Naive thymus-derived CD8-positive, alpha-beta T cell (primary cell): ENCODE measurements around the gene CIITA. TPM values are rescaled to one million over a fixed set of nuclear protein-coding genes. Genes with fewer than 3 reads are reported as not detected.

ENCODE experiments used
- ATAC-seq, 2 donors: fragments of 150-1000 bp; cut with Tn5 transposase in 1 of 2; sonication (Bioruptor Pico), chemical (Tn5 transposase) in 1 of 2; 1 replicate in 1 of 2; 2 replicates in 1 of 2; pipeline ENCODE4 v1.10.0; 2021; ENCODE audit warnings: mild to moderate bottlenecking in 2 of 2, moderate library complexity in 2 of 2
- POLR2A ChIA-PET: fragments of 350-600 bp; sonication (Branson Sonifier 250); formaldehyde crosslinking; loops from one replicate; lab custom pipeline; 2021; ENCODE audit warnings: antibody characterized with exemption; lab: Charles Lee
- DNase-seq, 10 donors: peaks; one replicate each; pipeline versions ENCODE4 v3.0.0 to v3.0.0-alpha.2; 2020 to 2022
- H3K27ac Mint-ChIP-seq, 10 donors: one replicate each; pipeline ENCODE4 v1.8.0; 2020 to 2022; ENCODE audit warnings: mild to moderate bottlenecking in 10 of 10, mixed read lengths in 10 of 10, moderate library complexity in 4 of 10, inconsistent platforms in 1 of 10
- H3K27me3 Mint-ChIP-seq, 5 donors: one replicate each; pipeline ENCODE4 v1.8.0; 2021 to 2022; ENCODE audit warnings: mixed read lengths in 5 of 5
- H3K36me3 Mint-ChIP-seq, 3 donors: one replicate each; pipeline ENCODE4 v1.8.0; 2020 to 2022; ENCODE audit warnings: mixed read lengths in 3 of 3, mild to moderate bottlenecking in 2 of 3, inconsistent platforms in 1 of 3
- H3K4me1 Mint-ChIP-seq, 4 donors: one replicate each; pipeline ENCODE4 v1.8.0; 2021 to 2022; ENCODE audit warnings: mixed read lengths in 4 of 4
- H3K4me3 Mint-ChIP-seq, 10 donors: one replicate each; pipeline ENCODE4 v1.8.0; 2020 to 2022; ENCODE audit warnings: mild to moderate bottlenecking in 10 of 10, mixed read lengths in 10 of 10, moderate library complexity in 6 of 10, inconsistent platforms in 1 of 10
- H3K9me3 Mint-ChIP-seq, 9 donors: one replicate each; pipeline ENCODE4 v1.8.0; 2020 to 2022; ENCODE audit warnings: mixed read lengths in 9 of 9, mild to moderate bottlenecking in 3 of 9, inconsistent platforms in 1 of 9, moderate library complexity in 1 of 9
- polyA plus RNA-seq, 3 donors: library from polyadenylated mRNA; unstranded; fragments of 300-500 nt; fragmentation: Illumina TruSeq; gene quantifications; one replicate each; pipeline ENCODE4 v1.2.3, GENCODE V29; 2021
- total RNA-seq, 8 experiments: library from RNA in 2 of 8; stranded (reverse) in 2 of 8; gene quantifications; one replicate each; pipeline ENCODE4 v1.2.3 and lab custom pipeline; 2021 to 2026

The CIITA gene
- total and polyA plus RNA-seq, 5 experiments from 2014 or later: 0.07 to 18.8 (median 0.80) TPM

DNA sequence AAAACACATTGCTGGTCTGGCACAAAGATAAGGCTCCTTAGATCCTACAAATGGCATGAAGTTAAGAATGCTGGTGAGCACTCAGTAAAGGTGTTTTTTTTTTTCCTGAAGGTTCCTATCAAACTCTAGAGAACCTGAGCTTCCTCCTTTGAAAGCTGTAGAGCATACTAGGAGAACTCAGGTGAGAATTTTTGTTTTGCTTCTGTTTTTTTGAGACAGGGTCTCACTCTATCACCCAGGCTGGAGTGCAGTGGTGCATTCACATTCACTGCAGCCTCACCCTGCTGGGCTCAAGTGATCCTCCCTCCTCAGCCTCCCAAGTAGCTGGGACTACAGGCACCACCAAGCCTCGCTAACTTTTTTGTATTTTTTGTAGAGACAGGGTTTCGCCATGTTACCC is 21.0 kb upstream of the CIITA start:
- Mint-ChIP-seq H3K27me3 (peaks cover 0 to 4% (median 0%) of the 10 kb centered on the region in 5 donors), H3K27ac (no peak overlapping the region), H3K36me3 (no peaks in the 10 kb centered on the region), H3K4me1 (peaks cover 3 to 14% (median 11%) of the 10 kb centered on the region in 4 donors), H3K9me3 (peaks cover 0 to 18% (median 0%) of the 10 kb centered on the region in 9 donors), H3K4me3 (no peak overlapping the region)
- no peak for ATAC-seq
- POLR2A ChIA-PET: no interaction called here
- DNase-seq: no peak

GRCh38 chr16:10858203-10858602 is 18.8 kb upstream of the CIITA start:
- Mint-ChIP-seq H3K36me3 (no peaks in the 10 kb centered on the region), H3K9me3 (peaks cover 0 to 18% (median 0%) of the 10 kb centered on the region in 9 donors), H3K27ac (no peak overlapping the region), H3K27me3 (peaks cover 0 to 4% (median 0%) of the 10 kb centered on the region in 5 donors), H3K4me3 (no peak overlapping the region), H3K4me1 (peaks cover 0 to under 1% (median under 1%) of the 10 kb centered on the region in 4 donors)
- ATAC-seq (no peak), DNase-seq (no peak)
- POLR2A ChIA-PET: no interaction called here

DNA sequence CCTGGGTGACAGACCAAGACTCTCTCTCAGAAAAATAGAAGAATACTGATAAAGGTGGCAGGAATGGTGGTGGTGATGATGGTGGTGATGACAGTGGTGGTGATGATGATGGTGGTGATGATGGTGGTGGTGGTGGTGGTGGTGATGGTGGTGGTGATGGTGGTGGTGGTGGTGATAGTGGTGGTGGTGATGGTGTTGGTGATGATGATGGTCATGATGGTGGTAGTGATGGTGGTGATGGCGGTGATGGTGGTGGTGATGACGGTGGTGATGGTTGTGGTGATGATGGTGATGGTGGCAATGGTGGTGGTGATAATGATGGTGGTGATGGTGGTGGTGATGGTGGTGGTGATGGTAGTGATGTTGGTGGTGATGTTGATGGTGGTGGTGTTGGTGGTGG is 18.0 kb upstream of the CIITA start:
- H3K9me3 Mint-ChIP-seq: peaks cover 0 to 18% (median 0%) of the 10 kb centered on the region in 9 donors
- no peaks in the 10 kb centered on the region for H3K36me3 Mint-ChIP-seq
- H3K4me1 Mint-ChIP-seq: no peaks in the 10 kb centered on the region
- DNase-seq: no peak
- peaks cover 0 to 6% (median 2%) of the 10 kb centered on the region in 5 donors for H3K27me3 Mint-ChIP-seq
- no peak overlapping the region for H3K27ac Mint-ChIP-seq
- H3K4me3 Mint-ChIP-seq: no peak overlapping the region
- POLR2A ChIA-PET: no interaction called here
- no peak for ATAC-seq

DNA sequence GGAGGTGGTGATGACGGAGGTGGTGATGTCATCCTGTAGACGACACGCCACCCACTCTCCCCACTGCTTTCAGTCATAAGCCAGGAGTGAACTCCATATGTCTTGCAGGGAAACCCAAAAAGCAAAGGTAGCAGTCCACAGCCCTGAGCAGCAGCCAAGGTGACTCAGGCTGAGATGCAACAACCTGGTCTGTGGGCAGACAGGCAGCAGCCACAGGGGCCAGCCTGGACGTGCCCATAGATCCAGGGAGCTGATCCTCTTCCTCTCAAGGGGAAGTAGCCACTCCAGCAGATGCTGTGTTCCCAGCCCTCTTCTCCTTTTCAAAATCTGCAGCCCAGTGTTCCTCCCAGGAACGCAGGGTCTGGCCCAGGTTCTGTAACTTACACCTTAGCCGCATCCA is 17.3 kb upstream of the CIITA start:
- H3K9me3 Mint-ChIP-seq: peaks cover 0 to 18% (median 0%) of the 10 kb centered on the region in 9 donors
- no peak overlapping the region for H3K4me3 Mint-ChIP-seq
- ATAC-seq: no peak
- no peaks in the 10 kb centered on the region for H3K4me1 Mint-ChIP-seq
- H3K36me3 Mint-ChIP-seq: no peaks in the 10 kb centered on the region
- no peak overlapping the region for H3K27ac Mint-ChIP-seq
- H3K27me3 Mint-ChIP-seq: peaks cover 0 to 7% (median 3%) of the 10 kb centered on the region in 5 donors
- DNase-seq: no peak
- POLR2A ChIA-PET: no interaction called here

DNA sequence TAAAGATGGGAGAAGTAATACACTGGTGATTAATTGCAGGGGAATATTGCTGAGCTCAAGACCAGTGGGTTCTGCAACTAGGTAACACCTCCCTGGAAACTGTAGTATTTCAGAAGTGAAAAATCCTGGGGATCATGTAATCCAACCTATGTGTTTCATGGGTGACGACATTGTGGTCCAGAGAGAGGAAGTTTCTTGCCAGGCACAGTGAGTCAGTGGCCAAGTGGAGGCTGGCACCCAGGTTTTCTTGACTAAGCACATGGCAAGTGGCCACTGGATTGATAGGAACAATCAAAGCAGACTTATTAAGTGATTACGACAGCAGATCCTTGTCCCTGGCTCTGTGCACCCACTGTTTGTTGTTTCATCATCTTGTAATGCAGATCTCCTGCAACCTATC is 14.6 kb upstream of the CIITA start:
- DNase-seq (no peak), ATAC-seq (no peak)
- POLR2A ChIA-PET: interaction anchor here (0.6 kb wide), 1 partner anchor 35 kb away, joined by 3 read pairs; no protein-coding TSS in a partner anchor
- Mint-ChIP-seq H3K27ac (no peak overlapping the region), H3K4me3 (no peak overlapping the region), H3K27me3 (peaks cover 0 to 9% (median 7%) of the 10 kb centered on the region in 5 donors), H3K4me1 (peaks cover 0 to 17% (median under 1%) of the 10 kb centered on the region in 4 donors), H3K9me3 (peaks cover 0 to 18% (median 0%) of the 10 kb centered on the region in 9 donors), H3K36me3 (no peaks in the 10 kb centered on the region)

- Mint-ChIP-seq H3K27ac (no peak overlapping the region), H3K36me3 (no peaks in the 10 kb centered on the region), H3K9me3 (peaks cover 0 to 2% (median 0%) of the 10 kb centered on the region in 9 donors), H3K4me3 (no peak overlapping the region), H3K4me1 (peaks cover 7 to 54% (median 24%) of the 10 kb centered on the region in 4 donors), H3K27me3 (peaks cover 7 to 21% (median 11%) of the 10 kb centered on the region in 5 donors)
- DNase-seq (no peak), ATAC-seq (no peak)
- POLR2A ChIA-PET: no interaction called here
These were observed 10.7 kb upstream of the CIITA start for GRCh38 chr16:10865991-10866966.

- peaks cover 9 to 25% (median 11%) of the 10 kb centered on the region in 5 donors for H3K27me3 Mint-ChIP-seq
- peak overlapping the region in 2 of 10 donors; percentile 8 to 81 for H3K27ac Mint-ChIP-seq
- POLR2A ChIA-PET: no interaction called here
- H3K4me1 Mint-ChIP-seq: peaks cover 9 to 61% (median 29%) of the 10 kb centered on the region in 4 donors
- no peak for DNase-seq
- peaks cover 0 to 2% (median 0%) of the 10 kb centered on the region in 9 donors for H3K9me3 Mint-ChIP-seq
- no peak for ATAC-seq
- peak overlapping the region in 2 of 10 donors; percentile 1 to 11 for H3K4me3 Mint-ChIP-seq
- H3K36me3 Mint-ChIP-seq: no peaks in the 10 kb centered on the region
These were observed 9.8 kb upstream of the CIITA start for GRCh38 chr16:10867199-10867598.

GRCh38 chr16:10868104-10868595 is 8.9 kb upstream of the CIITA start:
- no peaks in the 10 kb centered on the region for H3K36me3 Mint-ChIP-seq
- peaks cover 6 to 29% (median 14%) of the 10 kb centered on the region in 5 donors for H3K27me3 Mint-ChIP-seq
- peaks cover 9 to 66% (median 29%) of the 10 kb centered on the region in 4 donors for H3K4me1 Mint-ChIP-seq
- peak overlapping the region in 3 of 10 donors; percentile 3 to 81 (median 60) for H3K27ac Mint-ChIP-seq
- POLR2A ChIA-PET: no interaction called here
- H3K4me3 Mint-ChIP-seq: peak overlapping the region in 3 of 10 donors; percentile 23 to 67 (median 39)
- DNase-seq: no peak
- ATAC-seq: no peak
- H3K9me3 Mint-ChIP-seq: peaks cover 0 to 2% (median 0%) of the 10 kb centered on the region in 9 donors

GRCh38 chr16:10868596-10869469 is 8.2 kb upstream of the CIITA start:
- DNase-seq: peak in 1 of 10 donors; percentile 41
- ATAC-seq: peak in 1 of 2 donors; percentile 64
- Mint-ChIP-seq H3K36me3 (no peaks in the 10 kb centered on the region), H3K9me3 (peaks cover 0 to 2% (median 0%) of the 10 kb centered on the region in 9 donors), H3K27ac (peak overlapping the region in 4 of 10 donors; percentile 3 to 81 (median 61)), H3K4me1 (peaks cover 9 to 66% (median 29%) of the 10 kb centered on the region in 4 donors), H3K27me3 (peaks cover 6 to 32% (median 14%) of the 10 kb centered on the region in 5 donors), H3K4me3 (peak overlapping the region in 6 of 10 donors; percentile 23 to 67 (median 46))
- POLR2A ChIA-PET: no interaction called here

GRCh38 chr16:10870137-10870776 is 6.7 kb upstream of the CIITA start:
- no peaks in the 10 kb centered on the region for H3K9me3 Mint-ChIP-seq
- POLR2A ChIA-PET: no interaction called here
- peaks cover 6 to 39% (median 26%) of the 10 kb centered on the region in 5 donors for H3K27me3 Mint-ChIP-seq
- no peaks in the 10 kb centered on the region for H3K36me3 Mint-ChIP-seq
- peak overlapping the region in 3 of 10 donors; percentile 13 to 81 (median 55) for H3K27ac Mint-ChIP-seq
- peak in 1 of 2 donors; percentile 46 for ATAC-seq
- H3K4me3 Mint-ChIP-seq: peak overlapping the region in 1 of 10 donors; percentile 33
- DNase-seq: no peak
- peaks cover 9 to 75% (median 29%) of the 10 kb centered on the region in 4 donors for H3K4me1 Mint-ChIP-seq

- no peaks in the 10 kb centered on the region for H3K9me3 Mint-ChIP-seq
- H3K4me3 Mint-ChIP-seq: peak overlapping the region in 2 of 10 donors; percentile 5 to 38
- DNase-seq (no peak), ATAC-seq (no peak)
- peaks cover 10 to 44% (median 32%) of the 10 kb centered on the region in 5 donors for H3K27me3 Mint-ChIP-seq
- H3K36me3 Mint-ChIP-seq: no peaks in the 10 kb centered on the region
- H3K4me1 Mint-ChIP-seq: peaks cover 9 to 80% (median 29%) of the 10 kb centered on the region in 4 donors
- H3K27ac Mint-ChIP-seq: peak overlapping the region in 3 of 10 donors; percentile 40 to 85 (median 81)
- POLR2A ChIA-PET: no interaction called here
These were observed 6.2 kb upstream of the CIITA start for GRCh38 chr16:10870808-10871156.
